HK-2 (cell line): ENCODE measurements around the gene CFL1.
"Not testable (repeated sequence)": the region's sequence is repeated elsewhere in the genome, so short reads cannot be mapped to it uniquely, and the experiment has no call there.

Experiments used
- DNase-seq: peaks from one replicate; pipeline ENCODE4 v3.0.0-alpha.2; 2018; ENCODE audit not compliant: unreplicated experiment

CFL1 gene

GRCh38 chr11:65833297-65834030, 24.5 kb downstream of the CFL1 start, which contains the start of gene SNX32:
Gene SNX32 (plus strand): TSS chr11:65833963. CDS start chr11:65834066, 103 bp downstream.
- no peak for DNase-seq

- not testable (repeated sequence) for DNase-seq
Observed at GRCh38 chr11:65832231-65832630, 25.7 kb downstream of the CFL1 start.

- DNase-seq: no peak
Observed at GRCh38 chr11:65829459-65829858, 28.5 kb downstream of the CFL1 start.

GRCh38 chr11:65826984-65827735, 30.8 kb downstream of the CFL1 start:
- DNase-seq: no peak

GRCh38 chr11:65822776-65823528, 35.0 kb downstream of the CFL1 start:
- no peak for DNase-seq

GRCh38 chr11:65821107-65821506, 36.9 kb downstream of the CFL1 start:
- DNase-seq: no peak

GRCh38 chr11:65817835-65818680, 39.9 kb downstream of the CFL1 start:
- peak; percentile 88 for DNase-seq

- no peak for DNase-seq
Observed at GRCh38 chr11:65817312-65817834, 40.6 kb downstream of the CFL1 start.

- no peak for DNase-seq
Observed at GRCh38 chr11:65816696-65817095, 41.3 kb downstream of the CFL1 start.

GRCh38 chr11:65814986-65815565, 42.9 kb downstream of the CFL1 start:
- no peak for DNase-seq

- no peak for DNase-seq
Observed at GRCh38 chr11:65814131-65814985, 43.6 kb downstream of the CFL1 start.

GRCh38 chr11:65811764-65812475, 46.1 kb downstream of the CFL1 start:
- no peak for DNase-seq

- DNase-seq: no peak
Observed at GRCh38 chr11:65810046-65810868, 47.7 kb downstream of the CFL1 start.

GRCh38 chr11:65809496-65809895, 48.5 kb downstream of the CFL1 start:
- no peak for DNase-seq

GRCh38 chr11:65808744-65809341, 49.1 kb downstream of the CFL1 start:
- DNase-seq: no peak

- DNase-seq: no peak
Observed at GRCh38 chr11:65806979-65807378, 51.0 kb downstream of the CFL1 start.
